HG02840 (cell line): ENCODE results near the gene FBXL2.

Source experiments
- ATAC-seq: cut with Tn5 transposase; IDR thresholded peaks from one replicate; pipeline ENCODE4 v1.9.1; 2021; ENCODE audit warnings: mild to moderate bottlenecking, moderate library complexity, moderate number of reproducible peaks; ENCODE audit not compliant: unreplicated experiment, low FRiP score

FBXL2 gene

GRCh38 chr3:33277193-33277882 lies at the start of gene FBXL2:
Gene FBXL2 (plus strand): TSS chr3:33277442. CDS start chr3:33277513, 71 bp downstream.
- no peak for ATAC-seq

GRCh38 chr3:33229066-33229465 lies 48.2 kb upstream of the FBXL2 start:
- no peak for ATAC-seq

GRCh38 chr3:33229947-33230346 lies 47.3 kb upstream of the FBXL2 start:
- ATAC-seq: no peak

- ATAC-seq: no peak
These were observed 45.3 kb upstream of the FBXL2 start for GRCh38 chr3:33231756-33232465.

GRCh38 chr3:33233884-33234283 lies 43.4 kb upstream of the FBXL2 start:
- ATAC-seq: no peak

- no peak for ATAC-seq
These were observed 41.2 kb upstream of the FBXL2 start for GRCh38 chr3:33236005-33236404.

- ATAC-seq: no peak
These were observed 39.8 kb upstream of the FBXL2 start for GRCh38 chr3:33237439-33237838.

- ATAC-seq: no peak
These were observed 38.3 kb upstream of the FBXL2 start for GRCh38 chr3:33238923-33239322.

- no peak for ATAC-seq
These were observed 37.0 kb upstream of the FBXL2 start for GRCh38 chr3:33240261-33240660.

- no peak for ATAC-seq
These were observed 30.5 kb upstream of the FBXL2 start for GRCh38 chr3:33246786-33247185.

GRCh38 chr3:33250712-33251111 lies 26.5 kb upstream of the FBXL2 start:
- no peak for ATAC-seq

- no peak for ATAC-seq
These were observed 21.0 kb upstream of the FBXL2 start for GRCh38 chr3:33256249-33256648.

- ATAC-seq: no peak
These were observed 17.1 kb upstream of the FBXL2 start for GRCh38 chr3:33260104-33260503.

- ATAC-seq: no peak
These were observed 7.9 kb upstream of the FBXL2 start for GRCh38 chr3:33269385-33269784.

GRCh38 chr3:33271324-33271723 lies 5.9 kb upstream of the FBXL2 start:
- ATAC-seq: no peak

GRCh38 chr3:33273628-33274027 lies 3.6 kb upstream of the FBXL2 start:
- ATAC-seq: no peak

- no peak for ATAC-seq
These were observed 921 bp downstream of the FBXL2 start for GRCh38 chr3:33278163-33278562.

GRCh38 chr3:33287672-33288282 lies 10.5 kb downstream of the FBXL2 start:
- ATAC-seq: no peak

- ATAC-seq: no peak
These were observed 22.3 kb downstream of the FBXL2 start for GRCh38 chr3:33299395-33300081.

- no peak for ATAC-seq
These were observed 35.1 kb downstream of the FBXL2 start for GRCh38 chr3:33312361-33312760.

GRCh38 chr3:33313331-33313730 lies 36.1 kb downstream of the FBXL2 start:
- ATAC-seq: no peak
